Measurements from ENCODE around the gene ARID1B. TPM values are rescaled to one million over a fixed set of nuclear protein-coding genes. Genes with fewer than 3 reads are reported as not detected.

ARID1B gene
- total and polyA plus RNA-seq, 2 of the 4 experiments (the other 2 are of a cell fraction): 14.5 to 20.1 TPM

DNA sequence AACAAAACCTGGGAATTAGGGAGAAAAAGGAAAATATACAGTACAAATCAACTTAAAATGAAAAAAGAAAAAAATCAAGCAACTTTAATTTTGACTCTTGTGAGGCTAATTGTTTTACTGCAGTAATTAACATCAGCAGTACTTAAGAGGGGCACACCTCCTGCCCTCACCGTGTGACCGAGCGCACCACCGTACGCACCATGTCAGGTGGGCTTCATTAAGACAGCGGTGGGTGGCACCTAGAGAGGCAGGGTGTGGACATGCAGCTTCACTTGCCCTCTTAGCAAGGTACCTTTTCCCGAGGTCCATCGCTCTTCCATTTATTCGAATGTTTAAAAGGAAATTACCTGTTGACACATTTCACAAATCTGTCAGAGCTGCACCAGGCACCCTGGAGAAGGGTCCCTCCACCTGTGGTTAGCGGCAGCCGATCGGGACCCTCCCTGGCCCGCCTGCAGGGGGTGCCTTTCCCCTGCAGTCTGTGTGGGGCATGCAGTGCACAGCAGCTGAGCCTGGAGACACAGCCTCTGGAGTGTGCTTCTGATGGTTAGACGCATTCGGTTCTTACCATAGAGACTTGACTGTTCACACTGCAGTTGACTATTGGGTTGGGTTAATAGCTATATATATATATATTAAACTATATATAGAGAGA, 362.0 kb downstream of the ARID1B start:
- 90% methylated on average over 4 of the region's 15 CpGs; no CpG with 5 or more reads in 1 of the 2 experiments for WGBS, 2 experiments (ENCODE audit: extremely low coverage in 2 of 2, insufficient read length in 1 of 2)
- Histone ChIP-seq H3K56ac (ENCODE audit: extremely low read depth, insufficient read depth, low read length) (no peak overlapping the region), H3K23ac (ENCODE audit: low read depth, low read length) (no peak overlapping the region), H3K27me3 (ENCODE audit: control insufficient read depth, insufficient read depth, low read length) (no peaks in the 10 kb centered on the region), H4K8ac (ENCODE audit: low read depth in 2 of 2, low read length in 2 of 2) (no peak overlapping the region), H2AFZ (replicated peaks; ENCODE audit: low read length, poor library complexity) (no peak overlapping the region), H3K4me3 (ENCODE audit: insufficient read depth, low read depth, low read length) (no peak overlapping the region), H3K9me3 (ENCODE audit: control insufficient read depth, insufficient read depth, low read length) (no peaks in the 10 kb centered on the region), H4K91ac (ENCODE audit: insufficient read depth, low read depth, low read length) (no peak overlapping the region), H3K14ac (replicated peaks; ENCODE audit: low read depth, low read length) (no peak overlapping the region), H3K4me2 (ENCODE audit: low read depth, low read length) (no peak overlapping the region), H3K9me1 (ENCODE audit: insufficient read depth, low read length) (peaks cover 14% of the 10 kb centered on the region), H3K79me1 (ENCODE audit: low read depth in 1 of 2, low read length in 2 of 2) (peaks cover 21 to 27% of the 10 kb centered on the region in 2 experiments; a peak in 3 of 4 replicates), H3K18ac (ENCODE audit: low read depth, low read length) (no peak overlapping the region), H2BK120ac (ENCODE audit: low read depth, low read length) (no peak overlapping the region), H4K20me1 (ENCODE audit: insufficient read depth, low read length) (no peaks in the 10 kb centered on the region), H2AK5ac (ENCODE audit: low read depth, low read length) (peak overlapping the region; percentile 81), H3K4ac (ENCODE audit: low read depth, low read length) (no peak overlapping the region), H2AK9ac (replicated peaks; ENCODE audit: low read depth, low read length, poor library complexity) (no peak overlapping the region), H2BK15ac (ENCODE audit: low read depth, low read length) (no peak overlapping the region), H3K9ac (ENCODE audit: low read depth, low read length) (no peak overlapping the region), H2BK20ac (ENCODE audit: low read depth, low read length) (no peak overlapping the region), H2BK5ac (ENCODE audit: low read depth, low read length, poor library complexity, severe bottlenecking) (no peak overlapping the region), H4K5ac (ENCODE audit: low read depth, low read length) (no peak overlapping the region), H3K4me1 (ENCODE audit: control insufficient read depth, insufficient read depth, low read length) (peaks cover 18% of the 10 kb centered on the region), H3K27ac (ENCODE audit: insufficient read depth, low read length) (no peak overlapping the region), H3K36me3 (ENCODE audit: control insufficient read depth, insufficient read depth, low read length) (peaks cover 11% of the 10 kb centered on the region)
- intact Hi-C loops (cut with micrococcal nuclease) (no loop called here), dilution Hi-C loops (cut with HindIII; ENCODE audit: low sequenced_read_pairs, unreplicated experiment) (no loop called here), in situ Hi-C loops (cut with MboI; ENCODE audit: low sequenced_read_pairs) (no loop called here)
- TF ChIP-seq, protein P1, sequence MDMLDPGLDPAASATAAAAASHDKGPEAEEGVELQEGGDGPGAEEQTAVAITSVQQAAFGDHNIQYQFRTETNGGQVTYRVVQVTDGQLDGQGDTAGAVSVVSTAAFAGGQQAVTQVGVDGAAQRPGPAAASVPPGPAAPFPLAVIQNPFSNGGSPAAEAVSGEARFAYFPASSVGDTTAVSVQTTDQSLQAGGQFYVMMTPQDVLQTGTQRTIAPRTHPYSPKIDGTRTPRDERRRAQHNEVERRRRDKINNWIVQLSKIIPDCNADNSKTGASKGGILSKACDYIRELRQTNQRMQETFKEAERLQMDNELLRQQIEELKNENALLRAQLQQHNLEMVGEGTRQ (IDR thresholded peaks at IDR 0.05; ENCODE audit: low read depth, low read length): no peak
- no peak for TF ChIP-seq MAZ (IDR thresholded peaks at IDR 0.05; ENCODE audit: borderline replicate concordance, low read depth, low read length)
- TF ChIP-seq CHD1 (IDR thresholded peaks at IDR 0.05; ENCODE audit: low read depth, low read length): no peak
- no peak for TF ChIP-seq NFE2L2 (IDR thresholded peaks at IDR 0.05; ENCODE audit: low read depth, low read length)
- TF ChIP-seq BHLHE40 (IDR thresholded peaks at IDR 0.05; ENCODE audit: low read depth, low read length): no peak
- no peak for TF ChIP-seq MXI1 (IDR thresholded peaks at IDR 0.05; ENCODE audit: borderline replicate concordance, low read depth, low read length)
- TF ChIP-seq RFX5 (IDR thresholded peaks at IDR 0.05; ENCODE audit: low read depth, low read length): no peak
- no peak for TF ChIP-seq RCOR1 (IDR thresholded peaks at IDR 0.05; ENCODE audit: insufficient replicate concordance, low read length)
- TF ChIP-seq CEBPB (IDR thresholded peaks at IDR 0.05; ENCODE audit: low read depth, low read length): no peak
- TF ChIP-seq POLR2A (IDR thresholded peaks at IDR 0.05; ENCODE audit: low read depth, low read length): no peak
- POLR2A ChIA-PET (ENCODE audit: unreplicated experiment): no interaction called here
- CTCF ChIA-PET: no interaction called here
- ATAC-seq (ENCODE audit: low read depth) (no peak), DNase-seq (no peak)
- no TSS peak for BruUV-seq (replicated peaks)

All from IMR-90 (cell line).